ENCODE results near the gene SEMA3C. TPM values are rescaled to one million over a fixed set of nuclear protein-coding genes. Genes with fewer than 3 reads are reported as not detected.

SEMA3C gene
- total RNA-seq, 1 donor from 2014 or later = 14.9 TPM

GRCh38 chr7:80889525-80889924 lies 29.3 kb downstream of the SEMA3C start:
- no peak for DNase-seq (ENCODE audit: low read depth, low spot score)

DNA sequence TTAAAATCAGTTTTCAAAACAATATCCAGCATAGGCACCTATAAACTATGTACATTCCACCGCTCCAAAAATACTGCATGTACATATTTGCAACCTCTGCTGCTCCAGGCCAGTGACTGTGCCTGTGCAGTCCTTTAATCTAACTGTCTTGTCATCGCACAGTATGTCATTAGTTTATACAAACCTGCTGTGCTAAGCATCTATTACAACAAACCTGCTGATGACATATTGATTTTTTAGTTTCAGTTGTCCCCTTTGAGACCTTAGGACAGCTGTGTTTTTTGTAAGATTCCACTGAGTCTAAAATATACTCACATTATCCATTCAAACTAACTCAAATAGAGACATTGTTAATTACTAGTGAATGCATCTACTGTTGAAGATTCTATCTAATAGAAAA lies 33.1 kb downstream of the SEMA3C start:
- no peak for DNase-seq (ENCODE audit: low read depth, low spot score)

DNA sequence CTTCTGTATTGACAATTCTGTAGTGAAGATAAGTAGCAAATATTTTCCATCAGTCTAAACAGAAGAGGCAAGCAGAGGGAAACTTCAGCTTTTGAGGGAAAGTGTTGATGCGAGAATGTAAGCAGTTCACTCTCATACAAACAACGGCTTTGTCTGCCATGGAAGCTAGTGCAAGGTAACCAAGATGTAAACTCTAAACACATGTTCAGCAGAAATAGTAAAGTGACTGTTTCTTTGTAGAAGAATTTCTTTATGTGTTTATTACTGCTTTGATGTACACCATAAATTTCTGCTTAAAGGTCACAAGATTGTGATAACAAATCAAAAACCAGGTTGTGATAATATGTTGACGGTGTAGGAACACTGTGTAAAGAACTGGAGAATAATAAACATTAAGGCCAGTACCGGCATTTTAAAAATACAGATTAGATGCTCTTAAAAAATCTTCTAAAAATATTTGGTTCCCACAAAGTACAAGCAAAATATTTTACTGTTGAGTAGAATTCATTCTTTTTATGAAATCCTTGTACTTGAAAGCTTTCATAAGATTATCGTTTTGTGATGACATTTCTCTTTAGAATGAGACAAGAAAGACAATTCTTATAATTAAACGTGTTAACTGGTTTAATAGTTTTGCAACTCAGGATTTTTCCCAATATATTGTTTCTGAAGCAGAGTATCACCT lies 34.2 kb downstream of the SEMA3C start:
- no peak for DNase-seq (ENCODE audit: low read depth, low spot score)

GRCh38 chr7:80883154-80884025 lies 35.5 kb downstream of the SEMA3C start:
- DNase-seq (ENCODE audit: low read depth, low spot score) = peak; percentile 62

- no peak for DNase-seq (ENCODE audit: low read depth, low spot score)
Observed at GRCh38 chr7:80882213-80882801, 36.5 kb downstream of the SEMA3C start.

DNA sequence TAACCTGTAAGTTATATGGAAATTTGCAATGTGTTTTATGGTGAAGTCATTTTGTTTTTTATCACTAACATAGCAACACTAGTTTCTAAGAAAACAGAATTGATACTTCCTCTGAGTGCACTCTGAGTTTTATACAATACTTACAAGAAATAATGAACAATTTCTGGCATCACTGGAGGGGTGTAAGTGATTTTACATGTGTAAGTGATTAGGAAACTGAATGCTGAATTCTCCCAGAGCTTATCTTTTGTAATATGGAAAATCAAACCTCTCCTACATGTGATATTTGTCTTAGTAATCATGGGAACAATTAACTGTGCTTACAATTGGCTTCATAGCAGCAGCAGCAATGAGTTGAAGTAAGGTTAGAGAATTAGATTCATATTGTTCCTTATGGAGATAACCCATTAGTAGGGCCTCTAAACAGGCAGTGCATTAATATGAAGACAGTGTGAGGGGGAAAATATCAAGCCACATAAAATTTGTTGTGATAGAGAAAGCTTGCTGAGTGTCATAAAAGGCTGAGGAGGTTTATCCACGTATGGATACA lies 37.4 kb downstream of the SEMA3C start:
- DNase-seq (ENCODE audit: low read depth, low spot score) = no peak

DNA sequence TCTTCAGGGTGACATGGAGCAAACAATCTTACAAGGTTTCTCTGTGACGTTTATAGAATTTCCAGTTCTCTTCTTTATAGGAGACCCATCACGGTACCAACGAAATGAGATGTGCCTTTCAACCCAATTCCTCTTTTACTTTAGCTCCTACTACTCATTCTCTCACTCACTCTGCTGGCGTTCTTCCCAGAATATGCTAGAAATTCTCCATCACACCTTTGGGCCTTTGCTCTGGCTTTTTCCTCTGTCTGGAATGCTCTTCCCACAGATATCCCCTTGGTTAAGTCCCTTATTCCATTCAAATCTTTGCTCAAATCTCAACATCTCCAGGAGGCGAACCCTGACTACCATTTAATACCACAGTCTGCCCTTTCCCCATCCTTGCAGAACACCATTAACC lies 39.0 kb downstream of the SEMA3C start:
- DNase-seq (ENCODE audit: low read depth, low spot score) = no peak

GRCh38 chr7:80876894-80877414 lies 41.9 kb downstream of the SEMA3C start:
- no peak for DNase-seq (ENCODE audit: low read depth, low spot score)

- no peak for DNase-seq (ENCODE audit: low read depth, low spot score)
Observed at GRCh38 chr7:80875537-80876120, 43.2 kb downstream of the SEMA3C start.

DNA sequence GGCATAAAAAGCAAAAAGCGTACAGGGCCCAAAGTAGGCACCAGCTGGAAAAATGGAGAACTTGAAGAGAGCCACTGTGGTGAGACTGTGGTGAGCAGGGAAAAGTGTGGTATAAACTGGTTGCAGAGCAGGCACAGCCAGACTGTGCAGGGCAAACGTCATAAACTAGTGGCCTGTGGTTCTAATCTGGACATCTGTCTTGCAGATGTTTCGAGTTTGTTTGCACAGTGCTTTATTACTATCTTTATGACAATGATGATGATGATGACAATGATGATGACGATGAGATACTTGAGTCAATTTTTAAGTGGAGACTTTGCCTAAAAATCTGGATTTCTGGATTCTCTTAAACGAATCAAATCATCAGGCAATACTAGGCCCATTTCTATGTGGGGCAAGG lies 45.7 kb downstream of the SEMA3C start:
- DNase-seq (ENCODE audit: low read depth, low spot score) = no peak

DNA sequence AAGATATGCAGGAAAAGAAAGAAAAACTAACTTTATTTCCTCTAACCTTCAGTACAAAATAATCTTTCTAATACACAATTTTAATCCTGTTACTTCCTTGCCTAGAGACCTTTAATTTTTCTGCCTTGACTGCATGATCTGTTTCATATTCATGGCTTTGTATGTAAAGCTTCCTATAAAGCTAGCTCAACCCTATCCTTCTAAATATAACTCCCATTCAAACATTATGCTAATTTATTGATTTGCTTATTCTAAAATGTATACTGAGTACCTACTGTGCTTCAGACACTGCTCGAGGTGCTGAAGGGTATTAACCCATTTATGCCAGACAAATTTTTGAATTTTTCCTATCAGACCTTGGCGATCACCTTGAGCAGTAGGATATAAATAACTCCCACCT lies 47.6 kb downstream of the SEMA3C start:
- DNase-seq (ENCODE audit: low read depth, low spot score) = no peak

DNA sequence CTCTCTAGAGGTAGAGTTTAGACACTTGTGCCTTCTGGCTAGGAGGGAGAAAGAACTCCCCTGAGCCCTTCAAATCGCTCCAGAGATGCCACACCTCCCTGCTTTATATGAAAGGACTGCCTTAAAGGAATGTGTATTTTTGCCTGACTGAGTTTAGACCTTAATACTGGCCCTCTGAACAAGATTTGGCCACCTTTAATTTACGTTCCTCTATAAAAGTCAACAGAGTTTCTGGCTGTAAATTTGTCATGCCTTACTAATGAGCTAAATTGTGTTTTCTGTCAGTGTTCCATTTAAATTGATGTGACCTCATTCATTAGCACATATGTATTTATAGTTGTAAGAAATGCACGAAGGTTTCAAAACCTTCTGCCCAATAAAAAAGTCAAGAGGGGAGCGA lies 48.0 kb downstream of the SEMA3C start:
- no peak for DNase-seq (ENCODE audit: low read depth, low spot score)

GRCh38 chr7:80869821-80870751 lies 48.8 kb downstream of the SEMA3C start:
- DNase-seq (ENCODE audit: low read depth, low spot score) = no peak

- DNase-seq (ENCODE audit: low read depth, low spot score) = no peak
Observed at GRCh38 chr7:80869106-80869784, 49.6 kb downstream of the SEMA3C start.

DNA sequence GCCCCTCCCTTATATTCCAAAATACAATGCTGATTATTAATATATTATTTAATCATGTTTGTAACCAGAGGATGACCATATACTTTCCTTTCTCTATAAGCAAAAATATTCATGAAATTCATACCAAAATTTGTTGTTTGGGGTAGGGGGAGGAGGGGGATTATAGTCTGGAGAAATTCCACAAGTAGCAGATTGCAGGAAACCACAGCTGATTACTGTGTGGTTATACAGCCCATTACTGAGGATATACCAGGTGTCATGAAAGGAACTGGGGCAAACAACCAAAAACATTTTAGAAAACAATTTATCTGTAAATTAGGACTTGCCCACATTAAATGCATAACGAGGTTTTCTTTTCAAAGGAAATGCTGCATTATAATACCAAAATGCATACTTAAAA lies 50.3 kb downstream of the SEMA3C start:
- no peak for DNase-seq (ENCODE audit: low read depth, low spot score)

DNA sequence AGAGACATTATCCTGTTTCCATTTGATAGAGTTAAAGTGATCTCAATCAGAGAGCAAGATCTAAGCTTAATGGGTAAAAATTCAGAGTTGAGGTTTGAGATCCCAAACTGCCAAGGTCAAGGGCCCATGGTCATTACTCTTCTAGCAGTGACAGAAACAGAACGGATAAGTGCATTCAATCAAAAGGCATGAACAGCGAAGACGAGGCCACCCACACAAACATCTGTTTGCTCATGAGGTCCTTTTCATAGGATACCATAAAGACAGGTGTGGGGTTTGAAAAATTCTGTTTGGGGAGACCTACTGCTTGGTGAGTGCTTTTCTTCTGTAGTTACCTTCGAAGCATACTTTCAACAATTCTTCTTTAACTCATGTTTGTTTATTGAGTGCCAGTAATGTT lies 58.3 kb downstream of the SEMA3C start:
- no peak for DNase-seq (ENCODE audit: low read depth, low spot score)

GRCh38 chr7:80859272-80859970 lies 59.4 kb downstream of the SEMA3C start:
- DNase-seq (ENCODE audit: low read depth, low spot score) = no peak

- no peak for DNase-seq (ENCODE audit: low read depth, low spot score)
Observed at GRCh38 chr7:80858141-80858903, 60.5 kb downstream of the SEMA3C start.

Data from pulmonary artery endothelial cell (primary cell).